ENCODE results near the gene UBR4. TPM values are rescaled to one million over a fixed set of nuclear protein-coding genes. Genes with fewer than 3 reads are reported as not detected.
A peak's percentile ranks its signal among the peaks of the same experiment; 100 is the strongest.

Gene UBR4
- total and polyA plus RNA-seq, 2 experiments from 2014 or later: 49.4 to 63.7 TPM

DNA sequence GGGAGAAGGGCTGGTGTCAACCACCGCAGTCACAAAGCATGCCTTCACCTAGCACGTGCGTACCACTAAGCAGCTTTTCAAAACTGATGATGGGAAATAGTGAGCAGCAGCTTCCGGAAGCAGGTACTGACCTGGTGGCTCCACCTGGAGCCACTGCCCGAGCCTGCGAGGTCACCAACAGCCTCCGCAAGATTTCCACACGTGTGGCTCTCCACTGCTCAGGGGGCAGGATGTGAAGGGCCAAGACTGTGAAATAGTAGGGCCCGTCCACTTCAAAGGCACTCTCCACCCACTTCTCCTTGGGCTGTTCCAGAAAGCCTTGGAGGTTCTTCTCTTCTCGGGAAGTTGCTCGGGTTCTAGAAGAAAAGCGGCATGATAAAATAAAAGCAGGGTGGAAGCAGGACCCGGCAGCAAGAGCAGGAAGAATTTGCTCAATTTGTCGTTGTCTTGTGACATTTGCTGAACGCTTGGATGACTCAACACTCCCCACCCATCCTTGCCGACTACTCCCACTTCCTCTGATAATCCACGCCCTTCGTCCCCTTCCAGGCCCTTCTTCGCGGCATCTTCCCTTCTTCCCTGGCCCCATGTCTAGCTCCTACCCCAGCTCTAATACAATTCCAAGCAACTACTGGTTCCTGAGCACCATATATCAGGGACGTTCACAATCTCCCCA is 128.7 kb downstream of the UBR4 start:
- Histone ChIP-seq H3K36me3 (ENCODE audit: low read depth) (peaks cover 74% of the 10 kb centered on the region), H3K4me2 (ENCODE audit: unreplicated experiment) (peak overlapping the region; percentile 25)

DNA sequence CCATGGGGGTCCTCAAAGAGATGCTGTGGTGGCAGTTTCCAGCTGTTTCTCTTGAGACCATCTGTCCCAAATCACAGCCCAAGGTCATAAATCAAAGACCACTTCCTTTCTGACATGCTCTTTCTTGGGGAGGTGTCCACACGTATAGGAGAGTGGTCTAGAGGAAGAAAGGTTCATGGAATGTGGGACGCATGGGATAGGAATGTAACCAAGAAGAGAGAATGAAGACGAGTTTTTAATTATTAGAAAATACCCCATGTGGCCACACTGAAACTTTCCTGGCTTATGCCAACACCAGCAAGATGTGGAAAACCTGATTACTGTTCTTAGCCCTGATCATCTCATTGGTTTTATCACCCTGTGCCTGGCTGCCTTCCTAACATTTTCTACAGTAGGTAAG is 129.3 kb downstream of the UBR4 start:
- no peak overlapping the region for H2AFZ ChIP-seq
- no peaks in the 10 kb centered on the region for H4K20me1 ChIP-seq (ENCODE audit: insufficient read depth)
- H3K4me2 ChIP-seq (ENCODE audit: unreplicated experiment): no peak overlapping the region
- no peaks in the 10 kb centered on the region for H3K9me2 ChIP-seq (ENCODE audit: insufficient read depth)
- DNase-seq: peak; percentile 35
- H3K9me3 ChIP-seq (ENCODE audit: low read depth): no peaks in the 10 kb centered on the region
- no peak overlapping the region for H3K4me3 ChIP-seq
- H3K79me2 ChIP-seq (ENCODE audit: insufficient read depth): no peaks in the 10 kb centered on the region
- H3K9ac ChIP-seq: peak overlapping the region; percentile 49; the same call in 1 of the 2 replicates
- peaks cover 23% of the 10 kb centered on the region for H3F3A ChIP-seq (ENCODE audit: insufficient read depth)
- in situ Hi-C loops (cut with MboI): no loop called here
- H3K27ac ChIP-seq: peak overlapping the region; percentile 72
- no peak for TF ChIP-seq EZH2phosphoT487 (IDR thresholded peaks at IDR 0.05; ENCODE audit: insufficient read depth, low read depth)
- TF ChIP-seq EZH2 (IDR thresholded peaks at IDR 0.05; ENCODE audit: insufficient read depth, poor library complexity, severe bottlenecking): no peak
- H3K4me1 ChIP-seq (ENCODE audit: insufficient read depth): peaks cover 14% of the 10 kb centered on the region
- no peaks in the 10 kb centered on the region for H3K27me3 ChIP-seq (replicated peaks; ENCODE audit: insufficient read depth)
- WGBS, 2 experiments (ENCODE audit: low coverage in 1 of 2, low lambda C conversion rate in 2 of 2, missing lambda C conversion rate in 2 of 2): 52 to 55% methylated on average over 3 of the region's 3 CpGs
- H3K36me3 ChIP-seq (ENCODE audit: low read depth): peaks cover 78% of the 10 kb centered on the region

More for the DNA sequence above, 128.7 kb downstream of the UBR4 start:
- Histone ChIP-seq H3K27ac (peak overlapping the region; percentile 72), H3F3A (ENCODE audit: insufficient read depth) (peaks cover 23% of the 10 kb centered on the region), H3K79me2 (ENCODE audit: insufficient read depth) (no peaks in the 10 kb centered on the region), H4K20me1 (ENCODE audit: insufficient read depth) (no peaks in the 10 kb centered on the region), H3K9me2 (ENCODE audit: insufficient read depth) (no peaks in the 10 kb centered on the region), H3K9ac (peak overlapping the region; percentile 49; the same call in 1 of the 2 replicates), H3K27me3 (replicated peaks; ENCODE audit: insufficient read depth) (no peaks in the 10 kb centered on the region), H3K4me3 (0 out of 2 replicates have a peak overlapping the region, but pooled peaks have one; percentile 12), H2AFZ (peak overlapping the region; percentile 47; the same call in 1 of the 2 replicates), H3K9me3 (ENCODE audit: low read depth) (no peaks in the 10 kb centered on the region), H3K4me1 (ENCODE audit: insufficient read depth) (peaks cover 14% of the 10 kb centered on the region)
- in situ Hi-C loops (cut with MboI): no loop called here
- TF ChIP-seq EZH2 (IDR thresholded peaks at IDR 0.05; ENCODE audit: insufficient read depth, poor library complexity, severe bottlenecking) (no peak), EZH2phosphoT487 (IDR thresholded peaks at IDR 0.05; ENCODE audit: insufficient read depth, low read depth) (no peak)
- peak; percentile 82 for DNase-seq
- WGBS, 2 experiments (ENCODE audit: low coverage in 1 of 2, low lambda C conversion rate in 2 of 2, missing lambda C conversion rate in 2 of 2): 51 to 52% methylated on average over 21 of the region's 21 CpGs

DNA sequence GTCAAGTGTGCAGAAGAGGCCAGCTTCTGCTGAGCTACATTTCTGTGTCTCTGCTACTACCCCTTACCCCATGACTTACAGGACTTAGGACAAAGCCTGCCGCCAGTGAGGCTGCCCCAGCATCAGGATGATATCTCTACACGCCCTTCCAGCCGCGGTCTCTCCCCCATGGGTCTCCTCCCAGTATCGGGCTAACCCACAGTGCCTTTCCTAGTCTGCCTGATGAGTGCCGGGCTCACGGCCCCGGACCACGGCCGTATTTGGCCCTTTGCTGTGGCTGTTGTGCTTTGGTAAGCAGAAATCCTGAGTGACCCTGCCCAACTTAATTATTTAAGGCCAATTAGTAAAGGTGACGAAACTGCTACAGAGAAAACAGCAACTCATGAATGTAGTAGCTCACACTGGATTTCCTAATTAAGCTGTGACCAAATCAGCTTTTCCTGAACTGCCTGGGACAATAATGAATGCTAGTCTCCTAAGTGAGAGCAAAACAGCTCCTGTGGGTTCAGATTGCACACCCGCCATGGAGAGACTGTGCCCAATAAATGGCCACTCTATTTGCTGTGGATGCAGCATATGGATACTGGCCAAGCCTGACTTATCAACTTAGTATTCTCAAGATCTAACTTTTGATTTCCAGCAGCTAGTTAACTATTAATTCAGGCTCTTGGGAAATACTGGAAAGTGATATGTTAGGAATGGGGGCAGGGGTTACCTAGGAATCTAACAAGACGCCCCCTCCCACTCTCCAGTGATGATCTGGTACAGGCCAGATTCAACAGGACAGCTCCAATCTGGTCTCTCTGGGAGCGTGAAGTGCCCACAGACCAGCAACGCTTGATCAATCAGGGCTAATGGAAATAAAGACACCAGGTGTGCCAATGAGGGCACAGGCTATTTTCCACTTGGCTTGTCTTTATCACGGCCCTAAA is 130.3 kb downstream of the UBR4 start:
- Histone ChIP-seq H2AFZ (no peak overlapping the region), H3F3A (ENCODE audit: insufficient read depth) (peaks cover 23% of the 10 kb centered on the region), H3K9ac (no peak overlapping the region), H3K4me2 (ENCODE audit: unreplicated experiment) (no peak overlapping the region), H3K27ac (no peak overlapping the region), H3K36me3 (ENCODE audit: low read depth) (peaks cover 77% of the 10 kb centered on the region), H3K4me3 (no peak overlapping the region), H3K9me2 (ENCODE audit: insufficient read depth) (no peaks in the 10 kb centered on the region), H3K9me3 (ENCODE audit: low read depth) (no peaks in the 10 kb centered on the region), H3K4me1 (ENCODE audit: insufficient read depth) (peaks cover 14% of the 10 kb centered on the region), H4K20me1 (ENCODE audit: insufficient read depth) (no peaks in the 10 kb centered on the region), H3K79me2 (ENCODE audit: insufficient read depth) (no peaks in the 10 kb centered on the region), H3K27me3 (replicated peaks; ENCODE audit: insufficient read depth) (no peaks in the 10 kb centered on the region)
- 95 to 96% methylated on average over 16 of the region's 16 CpGs for WGBS, 2 experiments (ENCODE audit: low coverage in 1 of 2, low lambda C conversion rate in 2 of 2, missing lambda C conversion rate in 2 of 2)
- TF ChIP-seq EZH2 (IDR thresholded peaks at IDR 0.05; ENCODE audit: insufficient read depth, poor library complexity, severe bottlenecking): no peak
- TF ChIP-seq EZH2phosphoT487 (IDR thresholded peaks at IDR 0.05; ENCODE audit: insufficient read depth, low read depth): no peak
- in situ Hi-C loops (cut with MboI): loop anchor here (10.0 kb wide), 1 partner anchor 175 kb away; the partner anchor contains the start of gene ALDH4A1
- DNase-seq: no peak

DNA sequence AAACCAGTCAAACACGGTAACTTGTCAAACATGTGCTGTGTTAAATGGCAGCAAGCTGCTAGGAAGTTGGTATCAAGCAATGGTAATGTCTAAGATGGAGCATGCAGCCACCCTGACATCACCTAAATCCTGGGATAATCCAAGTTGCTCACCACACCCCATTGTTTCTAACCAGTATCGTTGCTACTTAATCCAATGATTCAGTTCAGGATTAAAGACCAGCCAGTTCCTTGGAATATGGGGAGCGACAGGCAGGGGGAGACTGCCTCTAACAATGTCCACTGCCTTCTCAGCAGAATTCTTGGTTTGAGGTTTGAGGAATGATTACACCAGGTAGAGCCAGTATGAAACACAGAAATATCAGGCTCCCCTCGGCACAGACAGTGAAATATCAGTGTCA is 131.5 kb downstream of the UBR4 start:
- H3K4me2 ChIP-seq (ENCODE audit: unreplicated experiment): no peak overlapping the region
- peaks cover 23% of the 10 kb centered on the region for H3F3A ChIP-seq (ENCODE audit: insufficient read depth)
- no peaks in the 10 kb centered on the region for H3K9me3 ChIP-seq (ENCODE audit: low read depth)
- peaks cover 14% of the 10 kb centered on the region for H3K4me1 ChIP-seq (ENCODE audit: insufficient read depth)
- no peak for TF ChIP-seq EZH2 (IDR thresholded peaks at IDR 0.05; ENCODE audit: insufficient read depth, poor library complexity, severe bottlenecking)
- TF ChIP-seq EZH2phosphoT487 (IDR thresholded peaks at IDR 0.05; ENCODE audit: insufficient read depth, low read depth): no peak
- H3K27ac ChIP-seq: no peak overlapping the region
- WGBS, 2 experiments (ENCODE audit: low coverage in 1 of 2, low lambda C conversion rate in 2 of 2, missing lambda C conversion rate in 2 of 2): 84 to 86% methylated on average over 4 of the region's 4 CpGs
- H3K9me2 ChIP-seq (ENCODE audit: insufficient read depth): no peaks in the 10 kb centered on the region
- H3K27me3 ChIP-seq (replicated peaks; ENCODE audit: insufficient read depth): no peaks in the 10 kb centered on the region
- in situ Hi-C loops (cut with MboI): loop anchor here (10.0 kb wide), 1 partner anchor 174 kb away; the partner anchor contains the start of gene ALDH4A1
- H4K20me1 ChIP-seq (ENCODE audit: insufficient read depth): no peaks in the 10 kb centered on the region
- peaks cover 74% of the 10 kb centered on the region for H3K36me3 ChIP-seq (ENCODE audit: low read depth)
- no peak overlapping the region for H3K9ac ChIP-seq
- DNase-seq: no peak
- H2AFZ ChIP-seq: no peak overlapping the region
- no peak overlapping the region for H3K4me3 ChIP-seq
- H3K79me2 ChIP-seq (ENCODE audit: insufficient read depth): no peaks in the 10 kb centered on the region

Data from GM23248 (cell line).